NCI-H1417 treated with DMSO at 0.1 percent for 48 hours (cell line): Measurements from ENCODE around the gene COPS7B.

ENCODE experiments used
- DNase-seq: peaks from one replicate; lab custom pipeline; 2025; lab: John Stamatoyannopoulos, UW

COPS7B gene

GRCh38 chr2:231785822-231786176 lies 446 bp upstream of the COPS7B start:
- no peak for DNase-seq

- DNase-seq = no peak
Measured at GRCh38 chr2:231786917-231787292, 660 bp downstream of the COPS7B start.

- no peak for DNase-seq
Measured at GRCh38 chr2:231791107-231791506, 4.9 kb downstream of the COPS7B start.

- DNase-seq = no peak
Measured at GRCh38 chr2:231794383-231794782, 8.1 kb downstream of the COPS7B start.

- DNase-seq = no peak
Measured at GRCh38 chr2:231795525-231796327, 9.5 kb downstream of the COPS7B start.

- DNase-seq = no peak
Measured at GRCh38 chr2:231800493-231801091, 14.3 kb downstream of the COPS7B start.

- DNase-seq = no peak
Measured at GRCh38 chr2:231803501-231804138, 17.4 kb downstream of the COPS7B start.

GRCh38 chr2:231807020-231807419 lies 20.8 kb downstream of the COPS7B start:
- no peak for DNase-seq

- DNase-seq = no peak
Measured at GRCh38 chr2:231810905-231811304, 24.7 kb downstream of the COPS7B start.

GRCh38 chr2:231816327-231817026 lies 30.2 kb downstream of the COPS7B start:
- DNase-seq = no peak

GRCh38 chr2:231819447-231820042 lies 33.3 kb downstream of the COPS7B start:
- DNase-seq = no peak

GRCh38 chr2:231820786-231821303 lies 34.6 kb downstream of the COPS7B start:
- no peak for DNase-seq

- no peak for DNase-seq
Measured at GRCh38 chr2:231821908-231822307, 35.7 kb downstream of the COPS7B start.

GRCh38 chr2:231853105-231853504 lies 66.9 kb downstream of the COPS7B start:
- no peak for DNase-seq

GRCh38 chr2:231854616-231855125 lies 68.4 kb downstream of the COPS7B start:
- DNase-seq = no peak

GRCh38 chr2:231856959-231857358 lies 70.7 kb downstream of the COPS7B start:
- no peak for DNase-seq
